HepG2 (cell line): Measurements from ENCODE around the gene ZBTB7C. TPM values are rescaled to one million over a fixed set of nuclear protein-coding genes. Genes with fewer than 3 reads are reported as not detected.

Experiments
- BRCA1 ChIP-seq: sonication (generic); formaldehyde crosslinking; IDR thresholded peaks from 2 replicates; pipeline ENCODE4 v1.4.0; 2020; ENCODE audit warnings: missing genetic modification reagents
- CCDC6 ChIP-seq: sonication (generic); formaldehyde crosslinking; IDR thresholded peaks from 2 replicates; pipeline ENCODE4 v1.8.1; 2022; ENCODE audit warnings: mild to moderate bottlenecking, missing genetic modification reagents, moderate library complexity
- CSRNP1 ChIP-seq: sonication (generic); formaldehyde crosslinking; IDR thresholded peaks from 2 replicates; pipeline ENCODE4 v1.8.1; 2023; ENCODE audit warnings: mild to moderate bottlenecking, missing genetic modification reagents
- EEA1 ChIP-seq: sonication (generic); formaldehyde crosslinking; IDR thresholded peaks from 2 replicates; pipeline ENCODE4 v1.5.1; 2020; ENCODE audit warnings: mild to moderate bottlenecking, missing genetic modification reagents, borderline replicate concordance
- FOXC1 ChIP-seq: sonication (generic); formaldehyde crosslinking; IDR thresholded peaks from 2 replicates; pipeline ENCODE4 v1.8.0; 2022; ENCODE audit warnings: mild to moderate bottlenecking, missing genetic modification reagents, borderline replicate concordance
- IKZF5 ChIP-seq: IDR thresholded peaks from 2 replicates; pipeline ENCODE4 v1.6.1; 2018; ENCODE audit warnings: missing genetic modification reagents, mild to moderate bottlenecking, missing compliant biosample characterization
- MAX ChIP-seq: IDR thresholded peaks from 2 replicates; pipeline ENCODE4 v1.6.1; 2012; ENCODE audit warnings: inconsistent platforms
- MTA1 ChIP-seq: sonication (generic); formaldehyde crosslinking; IDR thresholded peaks from 2 replicates; pipeline ENCODE4 v1.4.0; 2020; ENCODE audit warnings: missing genetic modification reagents, mild to moderate bottlenecking, borderline replicate concordance
- NONO ChIP-seq, 2 experiments: fragments of 450-650 bp in 1 of 2; sonication (generic) in 1 of 2; formaldehyde crosslinking in 1 of 2; IDR thresholded peaks in 1 of 2; conservative IDR thresholded peaks in 1 of 2; 2 replicates each; pipeline versions ENCODE4 v1.6.1 to v1.8.0; 2017 to 2022; ENCODE audit warnings: mild to moderate bottlenecking in 1 of 2, missing genetic modification reagents in 1 of 2, moderate library complexity in 1 of 2
- NR3C1 ChIP-seq: sonication (generic); formaldehyde crosslinking; IDR thresholded peaks from 2 replicates; pipeline ENCODE4 v1.4.0; 2020; ENCODE audit warnings: missing genetic modification reagents
- RAD21 ChIP-seq: fragments of 450-650 bp; formaldehyde crosslinking; IDR thresholded peaks from 2 replicates; pipeline ENCODE4 v1.5.0; 2020; ENCODE audit warnings: mild to moderate bottlenecking
- SAP130 ChIP-seq: IDR thresholded peaks from 2 replicates; pipeline ENCODE4 v1.6.1; 2016; ENCODE audit warnings: low read depth
- SETDB1 ChIP-seq: sonication (generic); formaldehyde crosslinking; IDR thresholded peaks from 2 replicates; pipeline ENCODE4 v1.5.1; 2020; ENCODE audit warnings: missing genetic modification reagents, mild to moderate bottlenecking, borderline replicate concordance
- SKI ChIP-seq: fragments of 450-650 bp; IDR thresholded peaks from one replicate; pipeline ENCODE4 v1.6.1; 2018; ENCODE audit warnings: mild to moderate bottlenecking; ENCODE audit not compliant: partially characterized antibody
- SOX13 ChIP-seq, 3 experiments: fragments of 450-650 bp in 1 of 3; sonication (generic) in 1 of 3; formaldehyde crosslinking in 1 of 3; IDR thresholded peaks in 2 of 3; conservative IDR thresholded peaks in 1 of 3; 2 replicates each; pipeline versions ENCODE4 v1.5.0 to v1.6.1; 2016 to 2020; ENCODE audit warnings: antibody characterized with exemption in 1 of 3, mild to moderate bottlenecking in 1 of 3, missing compliant biosample characterization in 1 of 3, missing genetic modification reagents in 1 of 3, moderate library complexity in 1 of 3
- SOX5 ChIP-seq: IDR thresholded peaks from 2 replicates; pipeline ENCODE4 v1.6.1; 2016; ENCODE audit warnings: borderline replicate concordance
- SRF ChIP-seq: IDR thresholded peaks from 2 replicates; pipeline ENCODE4 v1.6.1; 2011; ENCODE audit warnings: mild to moderate bottlenecking, low read depth, low read length, moderate library complexity
- TSC22D2 ChIP-seq: sonication (generic); formaldehyde crosslinking; IDR thresholded peaks from 2 replicates; pipeline ENCODE4 v1.5.1; 2020; ENCODE audit warnings: missing genetic modification reagents, mild to moderate bottlenecking, borderline replicate concordance
- ZBTB7B ChIP-seq: sonication (generic); formaldehyde crosslinking; IDR thresholded peaks from 2 replicates; pipeline ENCODE4 v1.4.0; 2020; ENCODE audit warnings: missing genetic modification reagents
- ZNF12 ChIP-seq: sonication (generic); formaldehyde crosslinking; IDR thresholded peaks from 2 replicates; pipeline ENCODE4 v1.5.0; 2020; ENCODE audit warnings: missing genetic modification reagents
- ZNF333 ChIP-seq: sonication (generic); formaldehyde crosslinking; IDR thresholded peaks from 2 replicates; pipeline ENCODE4 v1.4.0; 2020; ENCODE audit warnings: mild to moderate bottlenecking, missing genetic modification reagents, borderline replicate concordance
- polyA plus RNA-seq, 8 experiments: library from polyadenylated mRNA; depleted of rRNA in 3 of 8; stranded (reverse) in 7 of 8; unstranded in 1 of 8; fragments of >200 nt; fragmentation: Illumina TruSeq in 4 of 8; extraction: Trizol in 4 of 8; gene quantifications; 2 replicates each; pipeline versions ENCODE4 v1.2.1 to v1.2.3, GENCODE V29; 2011 to 2016; ENCODE audit warnings: low read depth in 4 of 8, missing spikeins in 1 of 8, mixed read lengths in 1 of 8; ENCODE audit not compliant: insufficient read depth in 1 of 8
- total RNA-seq, 5 experiments: library from RNA; depleted of rRNA; stranded (reverse); fragments of >200 nt; fragmentation: Illumina TruSeq; extraction: Trizol; gene quantifications; 2 replicates each; pipeline ENCODE4 v1.2.3, GENCODE V29; 2016; ENCODE audit warnings: low read depth in 1 of 5
- TF ChIP-seq, protein P1 (sequence below): IDR thresholded peaks from 2 replicates; pipeline ENCODE4 v1.6.1; 2016; ENCODE audit warnings: missing compliant biosample characterization, missing genetic modification reagents, borderline replicate concordance
- TF ChIP-seq, protein P2 (sequence below): IDR thresholded peaks from 2 replicates; pipeline ENCODE4 v1.6.1; 2012; ENCODE audit warnings: low read depth, low read length, improper control_type of control experiment

ZBTB7C gene
- total and polyA plus RNA-seq, 2 of the 13 experiments (the other 11 are each of a cell fraction or from before 2014, with no cell fraction given): 0.01 to 0.04 TPM

GRCh38 chr18:48446582-48447225, 37.5 kb upstream of the ZBTB7C start (continued):
- peak; percentile 54; the same call in 1 of the 2 replicates for TF ChIP-seq ZNF12 (CRISPR knock-in tag)
- no peak for TF ChIP-seq CCDC6 (CRISPR knock-in tag)
- TF ChIP-seq NR3C1 (CRISPR knock-in tag): no peak
- no peak for TF ChIP-seq BRCA1 (CRISPR knock-in tag)
- TF ChIP-seq RAD21: peak; percentile 87
- TF ChIP-seq ZBTB7B: 0 out of 2 replicates have a peak, but pooled peaks have one; percentile 31
- peak; percentile 49 for TF ChIP-seq SAP130 (CRISPR knock-in tag)
- TF ChIP-seq SKI: peak; percentile 48
- peak; percentile 58 for TF ChIP-seq MAX
- no peak for TF ChIP-seq SOX13 (IDR thresholded peaks at IDR 0.05)
- 0 out of 4 replicates have a peak, but pooled peaks of 1 of the 2 experiments have one; percentile 9 for TF ChIP-seq SOX13 (CRISPR knock-in tag; conservative IDR thresholded peaks at IDR 0.05 in 1 of 2, IDR thresholded peaks at IDR 0.05 in 1 of 2)
- TF ChIP-seq, protein P1, sequence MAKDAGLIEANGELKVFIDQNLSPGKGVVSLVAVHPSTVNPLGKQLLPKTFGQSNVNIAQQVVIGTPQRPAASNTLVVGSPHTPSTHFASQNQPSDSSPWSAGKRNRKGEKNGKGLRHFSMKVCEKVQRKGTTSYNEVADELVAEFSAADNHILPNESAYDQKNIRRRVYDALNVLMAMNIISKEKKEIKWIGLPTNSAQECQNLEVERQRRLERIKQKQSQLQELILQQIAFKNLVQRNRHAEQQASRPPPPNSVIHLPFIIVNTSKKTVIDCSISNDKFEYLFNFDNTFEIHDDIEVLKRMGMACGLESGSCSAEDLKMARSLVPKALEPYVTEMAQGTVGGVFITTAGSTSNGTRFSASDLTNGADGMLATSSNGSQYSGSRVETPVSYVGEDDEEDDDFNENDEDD: peak; percentile 50; the same call in 1 of the 2 replicates
- TF ChIP-seq TSC22D2: 0 out of 2 replicates have a peak, but pooled peaks have one; percentile 58
- TF ChIP-seq, protein P2, sequence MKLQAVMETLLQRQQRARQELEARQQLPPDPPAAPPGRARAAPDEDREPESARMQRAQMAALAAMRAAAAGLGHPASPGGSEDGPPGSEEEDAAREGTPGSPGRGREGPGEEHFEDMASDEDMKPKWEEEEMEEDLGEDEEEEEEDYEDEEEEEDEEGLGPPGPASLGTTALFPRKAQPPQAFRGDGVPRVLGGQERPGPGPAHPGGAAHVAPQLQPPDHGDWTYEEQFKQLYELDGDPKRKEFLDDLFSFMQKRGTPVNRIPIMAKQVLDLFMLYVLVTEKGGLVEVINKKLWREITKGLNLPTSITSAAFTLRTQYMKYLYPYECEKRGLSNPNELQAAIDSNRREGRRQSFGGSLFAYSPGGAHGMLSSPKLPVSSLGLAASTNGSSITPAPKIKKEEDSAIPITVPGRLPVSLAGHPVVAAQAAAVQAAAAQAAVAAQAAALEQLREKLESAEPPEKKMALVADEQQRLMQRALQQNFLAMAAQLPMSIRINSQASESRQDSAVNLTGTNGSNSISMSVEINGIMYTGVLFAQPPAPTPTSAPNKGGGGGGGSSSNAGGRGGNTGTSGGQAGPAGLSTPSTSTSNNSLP: no peak
- no peak for TF ChIP-seq EEA1 (CRISPR knock-in tag)
- TF ChIP-seq MTA1 (CRISPR knock-in tag): peak; percentile 46; the same call in 1 of the 2 replicates
- TF ChIP-seq SOX5: no peak
- TF ChIP-seq SRF: peak; percentile 66; the same call in 1 of the 2 replicates
- peak; percentile 54; the same call in 1 of the 2 replicates for TF ChIP-seq IKZF5 (CRISPR knock-in tag)
- peak; percentile 24; the same call in 1 of the 2 replicates for TF ChIP-seq ZNF333 (CRISPR knock-in tag)
- 0 out of 2 replicates have a peak, but pooled peaks have one; percentile 72 for TF ChIP-seq CSRNP1 (CRISPR knock-in tag)
- TF ChIP-seq FOXC1 (CRISPR knock-in tag): peak; percentile 42; the same call in 1 of the 2 replicates
- no peak for TF ChIP-seq SETDB1 (CRISPR knock-in tag)
- no peak for TF ChIP-seq NONO (IDR thresholded peaks at IDR 0.05)
- TF ChIP-seq NONO (CRISPR knock-in tag; conservative IDR thresholded peaks at IDR 0.05): peak; percentile 66
